HG02642 (cell line): ENCODE results near the gene LRRC55.

Experiments used
- ATAC-seq: cut with Tn5 transposase; IDR thresholded peaks from one replicate; pipeline ENCODE4 v1.9.1; 2021; ENCODE audit warnings: mild to moderate bottlenecking; ENCODE audit not compliant: unreplicated experiment, poor library complexity

LRRC55 gene

GRCh38 chr11:57181678-57182305 lies at the start of gene LRRC55:
Gene LRRC55 (plus strand): TSS chr11:57181953. CDS start chr11:57182023, 70 bp downstream.
- ATAC-seq, result no peak

GRCh38 chr11:57133366-57134038 lies 48.3 kb upstream of the LRRC55 start:
- no peak for ATAC-seq

- no peak for ATAC-seq
Measured at GRCh38 chr11:57134284-57134683, 47.5 kb upstream of the LRRC55 start.

- no peak for ATAC-seq
Measured at GRCh38 chr11:57135020-57135751, 46.6 kb upstream of the LRRC55 start.

- ATAC-seq, result no peak
Measured at GRCh38 chr11:57140568-57140967, 41.2 kb upstream of the LRRC55 start.

- no peak for ATAC-seq
Measured at GRCh38 chr11:57143459-57143858, 38.3 kb upstream of the LRRC55 start.

- no peak for ATAC-seq
Measured at GRCh38 chr11:57144075-57144474, 37.7 kb upstream of the LRRC55 start.

GRCh38 chr11:57144531-57145320 lies 37.0 kb upstream of the LRRC55 start:
- no peak for ATAC-seq

GRCh38 chr11:57146301-57146700 lies 35.5 kb upstream of the LRRC55 start:
- ATAC-seq, result no peak

GRCh38 chr11:57148621-57149020 lies 33.1 kb upstream of the LRRC55 start:
- ATAC-seq, result no peak

GRCh38 chr11:57150454-57150917 lies 31.3 kb upstream of the LRRC55 start:
- no peak for ATAC-seq

GRCh38 chr11:57152134-57152533 lies 29.6 kb upstream of the LRRC55 start:
- no peak for ATAC-seq

GRCh38 chr11:57153448-57153847 lies 28.3 kb upstream of the LRRC55 start:
- ATAC-seq, result no peak

- no peak for ATAC-seq
Measured at GRCh38 chr11:57154739-57155138, 27.0 kb upstream of the LRRC55 start.

- no peak for ATAC-seq
Measured at GRCh38 chr11:57155400-57155799, 26.4 kb upstream of the LRRC55 start.

GRCh38 chr11:57155838-57156607 lies 25.7 kb upstream of the LRRC55 start:
- ATAC-seq, result no peak

- no peak for ATAC-seq
Measured at GRCh38 chr11:57156928-57157327, 24.8 kb upstream of the LRRC55 start.

GRCh38 chr11:57157624-57158023 lies 24.1 kb upstream of the LRRC55 start:
- ATAC-seq, result no peak

- no peak for ATAC-seq
Measured at GRCh38 chr11:57158180-57158579, 23.6 kb upstream of the LRRC55 start.

GRCh38 chr11:57158599-57158998 lies 23.2 kb upstream of the LRRC55 start:
- no peak for ATAC-seq
